Activated CD4-positive, alpha-beta T cell treated with anti-CD3 and anti-CD28 coated beads for 1 hour (primary cell): ENCODE measurements around the gene LIPT1.
"Not testable (repeated sequence)": the region's sequence is repeated elsewhere in the genome, so short reads cannot be mapped to it uniquely, and the experiment has no call there.

Experiments used
- DNase-seq: peaks from one replicate; pipeline ENCODE4 v3.0.0-alpha.2; 2020

LIPT1 gene

DNA sequence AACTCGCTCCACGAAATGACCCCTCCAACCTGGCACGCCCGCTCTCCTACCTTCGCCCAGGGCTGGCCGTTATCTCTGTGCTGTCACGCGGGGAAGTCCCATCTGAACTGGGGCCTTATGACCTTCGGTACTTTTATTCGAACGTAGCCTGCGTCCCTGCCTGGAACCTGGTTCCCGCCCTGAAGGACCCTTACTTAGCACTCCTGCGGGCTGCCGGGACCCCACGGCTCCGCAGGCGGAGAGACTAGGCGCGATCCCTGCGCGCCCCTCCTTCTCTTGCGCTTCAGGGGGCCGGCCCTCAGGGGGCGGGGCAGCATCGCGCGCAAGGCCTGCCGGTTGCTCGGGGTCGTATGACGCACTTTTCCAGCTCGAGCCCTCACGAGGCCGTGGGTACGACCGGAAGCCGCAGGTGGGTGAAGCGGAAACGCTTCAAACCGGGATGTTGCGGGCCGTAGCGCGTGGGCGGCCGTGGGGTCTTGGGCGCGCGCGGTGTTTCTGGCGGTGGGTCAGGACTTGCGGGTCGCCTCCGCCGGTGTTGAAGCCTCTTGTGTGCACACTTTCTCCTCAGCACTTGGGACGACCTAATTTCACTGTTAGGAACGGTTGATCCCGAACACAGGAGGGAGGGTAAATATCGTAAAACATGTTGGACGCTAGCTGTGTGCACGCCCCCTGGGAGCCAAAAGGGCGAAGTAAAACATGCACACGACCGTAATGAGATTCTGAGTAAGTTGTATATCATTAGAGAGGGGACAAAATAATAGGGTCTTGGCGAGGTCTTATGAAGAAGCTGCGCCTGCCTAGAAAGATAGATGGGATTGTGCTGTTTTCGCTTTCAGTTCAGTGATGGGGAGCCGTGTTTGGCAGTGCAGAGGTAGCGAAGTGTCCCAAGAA lies at the start of gene LIPT1, which contains the start of gene TSGA10:
TSS of gene LIPT1 (plus strand) at position 325 of the 894 bp plus-strand sequence. CDS start 6,991 bp downstream, outside the sequence.
TSS of gene TSGA10 (minus strand) at position 300 of the 894 bp plus-strand sequence. CDS start 45,503 bp downstream, outside the sequence.
- DNase-seq, result peak; percentile 87

DNA sequence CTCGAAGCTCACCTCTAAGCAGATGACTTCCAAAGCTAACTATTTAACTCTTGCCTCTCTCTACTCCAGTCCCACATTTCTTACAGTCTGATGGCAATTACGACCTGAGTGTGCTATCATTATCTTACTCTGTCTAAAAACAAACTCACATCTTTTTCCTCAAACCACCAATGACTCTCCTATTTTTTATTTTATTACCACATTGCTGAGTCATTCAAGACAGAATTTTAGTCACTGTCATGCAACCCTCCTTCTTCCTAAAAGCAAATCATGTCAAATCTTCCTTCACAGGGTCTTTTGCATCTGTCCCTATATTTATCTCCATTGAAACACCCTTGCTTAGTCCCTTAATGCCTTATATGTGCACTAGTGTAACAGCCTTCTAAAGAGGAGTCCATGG lies 47.9 kb upstream of the LIPT1 start:
- no peak for DNase-seq

DNA sequence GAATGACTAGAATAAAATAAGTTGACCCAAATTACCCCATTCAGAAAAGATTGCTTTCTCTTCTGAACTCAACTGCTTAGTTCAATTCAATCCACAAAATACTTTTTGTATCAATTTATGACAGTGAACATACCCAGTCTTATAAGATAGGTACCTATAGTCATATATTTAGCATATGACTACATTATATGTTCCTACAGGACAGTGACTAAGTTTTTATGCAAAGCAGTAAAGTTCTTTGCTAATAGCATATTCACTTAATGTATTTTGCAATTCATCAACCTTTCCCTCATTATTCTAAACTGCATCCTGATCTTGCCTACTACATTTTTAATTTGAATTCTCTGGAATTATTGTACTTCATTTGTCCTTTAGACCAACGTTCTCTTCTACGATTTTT lies 43.5 kb upstream of the LIPT1 start:
- DNase-seq, result no peak

- no peak for DNase-seq
These were observed 42.8 kb upstream of the LIPT1 start for GRCh38 chr2:99111945-99112344.

GRCh38 chr2:99112617-99113016 lies 42.1 kb upstream of the LIPT1 start:
- DNase-seq, result no peak

GRCh38 chr2:99127981-99128380 lies 26.8 kb upstream of the LIPT1 start:
- no peak for DNase-seq

DNA sequence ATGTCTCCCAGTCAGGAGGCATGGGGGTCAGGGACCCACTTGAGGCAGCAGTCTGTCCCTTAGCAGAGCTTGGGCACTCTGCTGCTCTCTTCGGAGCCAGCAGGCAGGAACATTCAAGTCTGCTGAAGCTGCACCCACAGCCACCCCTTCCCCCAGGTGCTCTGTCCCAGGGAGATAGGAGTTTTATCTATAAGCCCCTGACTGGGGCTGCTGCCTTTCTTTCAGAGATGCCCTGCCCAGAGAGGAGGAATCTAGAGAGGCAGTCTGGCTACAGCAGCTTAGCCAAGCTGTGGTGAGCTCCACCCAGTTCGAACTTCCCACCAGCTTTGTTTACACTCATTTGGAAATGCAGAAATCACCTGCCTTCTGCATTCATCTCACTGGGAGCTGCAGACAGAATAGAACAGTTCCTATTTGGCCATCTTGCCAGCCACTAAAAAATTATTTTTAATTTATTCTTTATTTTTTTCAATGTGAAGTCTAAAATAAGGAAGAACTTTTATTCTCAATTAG lies 19.7 kb upstream of the LIPT1 start:
- DNase-seq, result not testable (repeated sequence)

DNA sequence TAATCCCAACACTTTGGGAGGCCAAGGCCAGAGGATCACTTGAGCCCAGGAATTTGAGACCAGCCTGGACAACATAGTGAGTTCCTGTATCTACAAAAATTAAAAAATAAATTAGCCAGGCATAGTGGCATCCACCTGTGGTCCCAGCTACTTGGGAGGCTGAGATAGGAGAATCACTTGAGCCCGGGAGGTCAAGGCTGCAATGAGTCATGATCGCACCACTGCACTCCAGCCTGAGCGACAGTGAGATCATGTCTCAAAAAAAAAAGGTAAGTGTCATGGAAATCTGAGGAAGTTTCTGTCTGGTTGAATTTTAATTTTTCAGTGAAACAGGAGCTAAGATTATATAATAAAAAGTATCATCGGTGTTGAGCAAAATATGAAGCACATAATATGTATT lies 15.8 kb upstream of the LIPT1 start:
- DNase-seq, result no peak

DNA sequence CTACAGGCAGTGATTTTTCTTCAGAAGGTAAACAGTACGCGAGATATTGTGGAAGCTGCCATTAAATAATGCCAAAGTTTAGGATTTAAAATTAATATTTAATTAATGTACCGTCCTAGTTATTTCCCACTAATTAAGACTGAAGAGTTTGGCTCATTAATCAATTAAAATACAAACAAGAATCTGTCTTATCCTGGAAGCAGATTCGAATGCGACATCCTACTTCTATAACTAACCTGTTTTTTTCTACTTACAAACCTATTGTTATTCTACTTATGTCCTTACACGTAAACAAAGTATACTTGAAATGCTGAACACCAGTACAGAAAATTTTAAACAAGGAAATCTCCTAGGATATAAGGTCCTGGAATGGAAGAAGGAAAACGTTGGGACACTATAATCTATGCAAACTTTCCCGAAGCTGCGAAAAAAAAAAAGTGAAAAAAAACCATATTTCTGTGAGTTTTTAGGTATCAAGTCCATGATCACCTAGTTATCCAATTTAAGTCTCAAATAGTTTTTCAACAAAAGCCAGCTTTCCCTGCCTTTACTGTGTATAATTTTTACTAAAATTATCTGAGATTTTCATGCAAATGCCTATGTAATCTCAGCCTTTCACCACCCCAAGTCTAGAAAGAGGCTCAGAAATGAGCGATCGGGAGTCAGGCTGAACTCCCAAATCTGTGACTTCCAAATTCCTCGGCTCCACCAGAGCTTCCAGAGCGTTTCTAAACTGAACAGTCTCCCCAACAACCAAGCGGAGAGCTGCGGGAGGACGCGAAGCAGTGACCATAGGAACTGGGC lies 14.5 kb upstream of the LIPT1 start:
- DNase-seq, result no peak

DNA sequence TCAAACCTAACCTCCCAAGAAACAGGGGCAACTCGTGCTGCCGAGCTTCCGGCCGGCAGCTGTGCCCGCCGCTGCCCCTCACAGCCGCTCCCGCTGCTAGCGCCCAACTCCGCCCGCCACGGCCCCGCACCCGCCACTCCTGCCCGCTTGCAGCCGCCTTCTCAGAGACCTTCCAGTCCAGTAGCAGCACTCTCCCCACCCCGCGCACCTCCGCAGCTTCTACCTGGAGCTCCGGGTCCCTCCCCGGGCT lies 14.0 kb upstream of the LIPT1 start:
- no peak for DNase-seq

GRCh38 chr2:99141110-99142108 lies 13.4 kb upstream of the LIPT1 start, which contains the start of gene C2orf15:
Gene C2orf15 (plus strand): TSS chr2:99141707. CDS start chr2:99150559, 8,852 bp downstream.
- DNase-seq, result peak; percentile 95

GRCh38 chr2:99150706-99151105 lies 4.1 kb upstream of the LIPT1 start:
- DNase-seq, result no peak

GRCh38 chr2:99152199-99152895 lies 2.4 kb upstream of the LIPT1 start:
- no peak for DNase-seq

DNA sequence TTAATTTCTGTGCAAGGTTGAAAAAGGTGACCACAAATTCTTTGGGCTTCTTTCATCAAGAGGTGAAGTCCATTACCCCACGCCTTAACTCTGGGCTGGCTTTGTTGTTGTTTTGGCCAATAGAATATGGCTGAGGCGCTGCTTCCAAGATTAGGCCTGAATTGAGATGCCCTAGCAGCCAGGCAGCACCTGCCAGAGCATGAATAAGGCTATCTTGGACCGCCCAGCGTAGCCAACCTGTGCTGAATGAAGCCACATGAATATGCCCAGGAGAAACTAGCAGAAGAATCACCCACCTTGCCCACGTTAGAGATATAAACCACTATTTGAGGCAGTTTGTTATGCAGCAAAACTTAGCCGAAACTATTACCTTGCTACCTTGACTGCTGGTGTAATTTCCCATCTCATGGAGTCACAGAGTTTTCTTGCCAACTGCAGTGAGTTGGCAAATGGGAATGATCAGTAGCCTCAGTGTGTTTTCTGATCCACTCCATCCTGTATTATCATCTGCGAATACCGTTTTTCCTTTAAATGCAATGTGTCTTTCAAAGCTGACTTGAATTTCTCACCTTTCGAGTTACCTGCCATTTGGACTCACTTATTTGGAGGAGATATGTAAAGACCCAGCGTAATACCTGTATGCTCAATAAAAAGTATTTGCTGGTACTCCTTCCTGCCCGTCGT lies 704 bp upstream of the LIPT1 start:
- DNase-seq, result no peak

- DNase-seq, result no peak
These were observed 2.1 kb downstream of the LIPT1 start for GRCh38 chr2:99156891-99157290.

DNA sequence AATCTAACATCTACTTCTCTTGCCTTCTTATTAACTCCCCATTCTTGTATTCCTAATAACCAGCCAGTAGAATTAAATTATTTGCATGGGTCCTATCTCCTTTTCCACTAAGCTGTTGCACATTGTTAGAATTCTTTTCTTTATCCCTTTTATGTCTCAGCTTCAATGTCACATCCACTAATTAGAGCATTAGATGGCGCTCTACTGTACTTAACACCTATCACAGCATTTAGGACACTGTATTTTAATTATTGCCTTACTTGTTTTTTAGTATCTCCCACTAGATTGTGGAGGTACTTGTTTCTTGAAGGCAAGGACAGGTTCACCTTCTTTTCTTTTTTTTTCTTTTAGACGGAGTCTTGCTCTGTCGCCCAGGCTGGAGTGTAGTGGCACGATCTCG lies 3.8 kb downstream of the LIPT1 start:
- DNase-seq, result no peak

GRCh38 chr2:99159594-99159993 lies 4.8 kb downstream of the LIPT1 start:
- DNase-seq, result no peak

- no peak for DNase-seq
These were observed 11.5 kb downstream of the LIPT1 start for GRCh38 chr2:99166218-99166617.

DNA sequence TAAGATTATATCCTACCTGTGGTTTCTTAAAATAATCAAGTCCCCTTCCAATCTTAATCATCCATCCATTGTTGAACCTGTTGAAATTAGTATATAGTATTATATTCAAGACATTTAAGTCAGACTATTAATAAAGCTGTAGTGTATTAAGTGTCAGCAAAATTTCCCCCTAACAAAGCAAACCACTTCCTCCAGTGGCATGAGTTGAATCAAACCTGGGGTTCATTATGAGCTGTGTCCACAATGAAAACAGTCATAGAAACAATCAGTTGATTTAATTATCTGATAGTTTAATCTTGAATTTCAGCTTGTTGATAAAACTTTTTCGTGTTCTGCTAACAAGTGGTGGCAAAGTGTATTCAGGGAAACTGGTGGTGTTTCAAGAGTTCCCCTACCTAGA lies 14.8 kb downstream of the LIPT1 start:
- no peak for DNase-seq

DNA sequence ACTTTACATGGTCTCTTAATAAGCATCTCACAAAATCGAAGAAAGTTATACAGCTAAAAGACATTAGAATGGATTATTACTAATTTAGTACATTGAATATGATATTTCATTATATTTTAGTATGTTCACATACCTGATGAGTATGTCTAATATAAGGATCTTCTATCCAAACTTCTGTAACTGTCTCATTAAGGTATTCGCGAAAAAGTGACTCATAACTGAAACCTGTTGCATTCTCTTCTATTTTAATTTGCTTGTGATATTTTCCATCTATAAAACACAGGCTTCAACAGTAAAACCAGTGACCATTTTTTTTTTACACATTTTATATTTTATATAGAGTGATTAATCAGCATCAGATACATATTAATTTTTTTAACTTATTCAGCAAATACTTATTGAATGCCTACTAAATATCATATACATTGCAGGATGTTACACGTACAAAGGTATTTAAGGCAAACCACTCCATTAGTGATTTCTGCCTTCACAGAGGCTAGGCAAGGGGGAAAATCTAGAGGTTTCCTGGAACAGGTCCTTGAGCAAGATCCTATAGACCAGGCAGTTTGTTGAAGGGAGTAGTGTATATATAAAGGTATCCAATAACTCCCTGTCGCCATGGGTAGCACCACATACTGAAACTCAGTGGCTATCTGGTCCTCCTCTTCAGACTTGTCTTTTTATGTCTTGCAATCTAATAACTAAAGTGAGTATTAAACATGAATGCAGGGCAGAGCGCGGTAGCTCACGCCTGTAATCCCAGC lies 16.8 kb downstream of the LIPT1 start:
- DNase-seq, result no peak
